HG03439 (cell line): Measurements from ENCODE around the gene TANC1.

ENCODE experiments used
- ATAC-seq: cut with Tn5 transposase; IDR thresholded peaks from one replicate; pipeline ENCODE4 v1.9.1; 2021; ENCODE audit warnings: mild to moderate bottlenecking, moderate library complexity; ENCODE audit not compliant: unreplicated experiment

The TANC1 gene

DNA sequence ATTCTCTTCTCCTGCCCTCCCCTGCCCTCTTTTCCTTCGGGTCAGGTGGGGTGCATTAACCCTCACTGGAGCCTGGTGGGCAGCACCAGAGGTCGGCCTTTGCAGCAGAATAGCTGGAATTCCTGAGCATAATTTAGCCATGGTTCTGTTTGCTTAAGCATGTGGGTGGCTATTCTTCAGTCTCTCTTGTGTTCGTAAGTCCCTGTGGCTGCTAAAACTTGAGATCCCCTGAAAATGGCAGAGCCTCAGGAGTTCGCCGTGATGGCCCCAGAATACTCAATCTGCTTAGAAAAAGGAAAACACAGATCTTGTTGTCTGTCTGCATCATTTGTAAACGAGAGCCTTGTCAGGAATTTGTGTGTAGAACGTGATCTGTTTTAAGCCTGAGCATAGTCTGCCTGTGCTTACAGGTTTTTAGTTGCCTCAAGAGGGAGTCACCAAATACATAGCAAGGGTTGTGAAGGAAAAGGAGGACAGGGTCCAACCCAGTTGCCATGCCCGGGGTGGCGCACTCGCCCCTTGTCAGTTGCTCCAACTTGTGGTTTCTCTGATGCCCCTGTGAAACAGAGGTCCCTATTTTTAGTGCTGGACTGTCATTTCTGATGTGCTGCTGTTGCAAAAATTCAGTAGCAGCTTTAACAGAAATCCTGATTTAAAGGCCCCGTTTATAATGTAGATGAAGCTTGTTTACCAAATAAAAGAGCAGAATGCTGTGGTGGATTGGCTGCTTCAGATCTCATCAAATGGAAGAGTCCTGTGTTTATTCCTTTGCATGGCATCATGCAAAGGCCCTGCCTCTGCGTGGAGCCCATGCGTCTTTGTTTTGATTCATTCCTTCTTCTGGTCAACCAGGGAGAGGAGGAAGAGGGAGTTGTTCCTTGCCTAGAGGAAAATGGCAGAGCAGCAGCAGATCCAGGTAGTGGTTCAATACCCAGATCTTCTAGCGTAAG is 243.3 kb downstream of the TANC1 start:
- no peak for ATAC-seq

DNA sequence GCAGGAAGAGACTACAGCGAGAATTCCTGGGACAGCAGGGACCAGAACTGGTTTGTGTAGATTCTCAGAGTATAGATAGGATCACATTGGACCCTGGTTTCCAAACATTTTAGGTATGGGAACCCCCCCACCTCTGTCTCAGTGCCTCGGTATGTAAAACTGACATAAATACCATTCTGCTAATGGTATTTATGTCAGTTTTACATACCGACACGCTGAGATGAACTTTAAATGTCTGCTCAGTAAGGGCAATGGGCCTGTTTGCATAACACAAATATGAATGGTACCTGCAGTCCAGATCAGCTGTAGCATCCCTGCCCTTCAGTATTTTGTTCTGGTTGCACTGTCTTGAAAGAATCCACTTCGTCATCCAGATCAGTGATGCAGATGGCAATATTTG is 244.9 kb downstream of the TANC1 start:
- ATAC-seq = no peak

DNA sequence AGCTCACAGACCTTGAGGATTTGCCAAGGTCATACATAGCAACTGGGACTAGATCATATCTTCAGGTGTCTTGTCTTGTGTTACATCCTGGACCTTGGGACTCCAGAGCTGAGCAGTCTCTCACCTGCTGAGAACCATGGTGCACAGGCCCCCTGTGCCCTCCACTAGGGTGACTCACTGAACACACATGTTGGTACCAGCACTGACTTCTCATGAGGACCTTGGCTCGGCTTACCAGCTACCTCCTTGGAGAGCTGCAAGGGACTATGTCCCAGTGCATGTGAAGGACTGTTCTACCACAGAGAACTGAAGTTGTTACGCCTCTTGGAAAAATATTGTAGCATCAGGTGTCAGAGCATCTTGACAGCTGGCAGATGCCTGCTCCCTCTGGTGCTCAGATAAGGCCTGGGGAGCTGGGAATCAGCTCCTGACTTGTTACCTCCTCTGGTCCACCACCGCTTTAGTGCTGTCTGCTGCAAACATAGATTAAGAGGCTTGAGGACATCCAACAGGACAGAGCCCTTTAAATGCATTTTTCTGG is 246.0 kb downstream of the TANC1 start:
- no peak for ATAC-seq

DNA sequence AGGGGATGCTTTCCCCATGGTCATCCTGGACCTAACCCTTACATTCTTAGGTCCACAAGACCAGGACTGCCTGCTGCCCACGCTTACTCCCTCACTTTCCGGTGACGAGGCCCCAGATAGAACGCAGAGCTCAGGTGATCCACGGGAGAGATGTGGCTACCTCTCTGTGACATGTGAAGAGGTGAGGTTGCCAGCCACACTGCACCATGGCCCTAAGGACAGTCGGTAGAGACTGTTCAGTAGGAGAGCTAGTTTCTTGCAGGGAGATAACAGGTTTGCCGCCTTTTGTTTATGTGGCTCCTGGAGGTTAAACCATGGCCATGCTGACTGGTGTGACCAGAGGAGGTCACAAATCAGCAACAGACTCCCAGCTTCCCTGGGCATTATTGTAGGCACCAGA is 246.7 kb downstream of the TANC1 start:
- ATAC-seq = no peak

DNA sequence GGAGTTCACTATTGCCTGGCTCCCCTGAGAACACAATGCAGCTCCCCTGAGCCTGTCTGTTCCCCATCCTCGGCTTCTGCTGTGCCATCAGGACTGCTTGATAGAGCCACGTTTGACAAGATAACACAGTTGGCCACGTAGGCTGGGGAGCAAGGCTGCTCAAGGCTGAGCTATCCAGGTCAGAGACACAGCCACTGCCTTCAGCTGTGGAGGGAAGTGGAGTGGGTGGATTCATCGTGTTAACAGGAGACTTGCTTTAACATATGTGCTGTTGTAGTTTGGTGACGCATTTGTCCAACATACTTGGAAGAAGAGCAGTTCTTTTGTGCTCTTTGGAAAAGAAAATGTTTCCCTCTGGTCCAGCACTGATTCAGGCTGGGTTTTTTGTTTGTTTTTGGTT is 249.2 kb downstream of the TANC1 start:
- ATAC-seq = no peak

DNA sequence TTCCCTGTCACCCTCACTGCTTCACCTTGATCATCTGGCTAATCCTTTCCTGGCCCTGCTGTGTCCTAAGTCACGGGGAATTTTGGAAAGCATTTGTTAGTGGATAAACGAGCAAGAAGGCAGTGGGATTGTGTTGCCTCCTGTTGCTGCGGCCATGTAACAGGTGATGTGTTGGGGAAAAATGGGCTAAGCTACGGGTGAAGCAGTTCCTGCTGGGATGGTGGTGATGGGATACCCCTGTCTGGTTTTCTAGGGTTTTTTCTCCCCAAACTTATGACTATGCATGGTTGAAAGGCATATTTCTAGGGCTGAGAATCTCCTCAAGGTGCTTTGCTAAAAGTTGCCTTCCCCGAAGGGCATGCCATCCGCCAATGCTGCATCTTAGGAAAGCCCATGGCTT is 249.9 kb downstream of the TANC1 start:
- no peak for ATAC-seq

DNA sequence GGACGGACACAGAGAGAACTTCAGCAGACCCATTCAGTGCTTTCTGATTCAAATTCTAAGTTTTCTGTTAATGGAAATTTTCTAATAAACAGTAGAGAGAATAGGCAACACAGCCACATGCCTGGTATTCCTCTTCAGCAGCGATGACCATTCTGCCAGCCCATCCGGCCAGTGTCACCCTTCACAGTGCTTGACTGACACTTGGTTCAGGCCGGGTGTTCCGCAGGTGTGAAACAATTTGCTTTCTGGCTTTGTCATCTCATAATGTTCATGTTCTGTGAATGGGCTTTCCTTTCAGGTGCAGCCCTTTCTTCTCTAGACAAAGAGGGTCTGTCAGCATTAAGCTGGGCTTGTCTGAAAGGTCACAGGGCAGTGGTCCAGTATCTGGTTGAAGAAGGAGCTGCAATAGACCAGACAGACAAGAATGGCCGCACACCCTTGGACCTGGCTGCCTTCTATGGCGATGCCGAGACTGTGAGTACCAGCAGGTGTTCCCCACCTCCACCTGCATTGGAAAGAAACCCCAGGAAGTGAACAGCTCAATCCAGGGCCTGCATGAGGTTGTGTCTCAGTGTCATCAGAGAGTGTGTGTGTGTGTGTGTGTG is 251.1 kb downstream of the TANC1 start:
- no peak for ATAC-seq

DNA sequence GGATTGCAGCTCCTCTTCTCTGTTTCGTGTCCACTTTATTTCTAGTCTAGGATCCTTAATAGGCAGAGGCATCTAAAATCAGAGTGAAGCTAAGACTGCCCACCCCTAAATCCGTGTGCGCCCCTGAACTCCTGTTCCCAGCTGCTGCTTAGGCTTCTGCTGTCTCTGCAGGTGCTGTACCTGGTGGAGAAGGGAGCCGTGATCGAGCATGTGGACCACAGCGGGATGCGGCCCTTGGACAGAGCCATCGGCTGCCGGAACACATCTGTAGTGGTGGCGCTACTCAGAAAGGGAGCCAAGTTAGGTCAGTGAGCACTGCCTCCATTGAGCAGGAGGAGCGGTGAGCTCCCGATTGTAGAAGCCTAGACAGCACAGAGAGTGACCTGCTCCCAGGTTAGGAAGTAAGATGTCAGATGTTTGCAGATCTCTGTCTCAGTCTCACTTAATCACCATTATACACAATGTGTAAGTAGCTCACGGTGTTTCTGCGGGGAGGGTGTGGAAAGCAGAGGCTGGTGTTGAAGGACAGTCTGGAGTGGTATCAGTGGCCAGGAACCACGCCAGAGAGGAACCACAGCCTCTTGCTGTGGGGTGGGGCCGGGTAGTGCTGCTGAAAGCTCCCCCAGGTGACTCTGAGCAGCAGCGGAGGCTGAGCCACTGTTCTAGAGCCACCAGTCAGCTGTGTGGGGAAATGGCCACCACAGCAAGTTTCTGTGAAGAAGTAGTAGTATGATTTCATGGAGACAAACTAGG is 255.8 kb downstream of the TANC1 start:
- no peak for ATAC-seq

DNA sequence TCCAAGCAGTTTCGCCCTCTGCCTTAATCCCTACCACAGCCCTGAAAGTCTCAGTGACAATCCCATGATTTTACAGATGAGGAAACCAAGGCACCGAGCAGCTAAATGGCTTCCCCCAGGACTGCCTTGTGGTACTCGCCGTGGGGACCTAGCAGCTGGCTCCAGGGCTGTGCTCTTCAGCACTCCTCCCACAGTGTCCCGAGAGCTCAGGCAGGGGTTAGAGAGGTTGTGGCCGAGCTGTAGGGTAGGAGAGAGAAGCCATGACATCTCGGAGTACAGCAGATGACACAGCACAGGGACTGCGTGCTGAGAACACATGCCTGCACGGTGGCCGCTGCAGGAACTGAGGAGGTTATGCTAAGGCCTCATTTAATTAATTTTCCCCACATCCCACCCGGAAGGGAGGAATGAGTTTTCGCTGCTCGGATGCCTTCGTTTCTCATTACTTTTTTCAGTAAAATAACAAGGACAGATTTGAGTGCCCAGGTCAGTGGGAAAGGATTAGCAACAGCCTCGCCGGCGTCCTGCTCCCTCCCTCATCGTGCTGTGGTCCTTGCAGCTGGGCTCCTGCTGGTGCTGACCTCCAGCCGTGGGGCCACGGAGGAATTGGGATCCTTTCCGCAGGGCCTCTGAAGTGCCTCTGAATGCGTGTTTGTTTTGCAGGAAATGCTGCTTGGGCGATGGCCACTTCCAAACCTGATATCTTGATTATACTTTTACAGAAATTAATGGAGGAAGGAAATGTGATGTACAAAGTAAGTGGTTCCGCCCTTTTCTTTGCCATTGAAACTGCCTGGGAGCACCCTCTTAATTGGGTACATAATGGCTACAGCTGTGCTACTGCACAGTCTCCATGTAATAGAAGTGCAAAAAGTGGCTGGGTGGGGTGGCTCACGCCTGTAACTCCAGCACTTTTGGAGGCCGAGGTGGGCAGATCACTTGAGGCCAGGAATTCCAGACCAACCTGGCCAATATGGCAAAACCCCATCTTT is 256.9 kb downstream of the TANC1 start:
- ATAC-seq = no peak

DNA sequence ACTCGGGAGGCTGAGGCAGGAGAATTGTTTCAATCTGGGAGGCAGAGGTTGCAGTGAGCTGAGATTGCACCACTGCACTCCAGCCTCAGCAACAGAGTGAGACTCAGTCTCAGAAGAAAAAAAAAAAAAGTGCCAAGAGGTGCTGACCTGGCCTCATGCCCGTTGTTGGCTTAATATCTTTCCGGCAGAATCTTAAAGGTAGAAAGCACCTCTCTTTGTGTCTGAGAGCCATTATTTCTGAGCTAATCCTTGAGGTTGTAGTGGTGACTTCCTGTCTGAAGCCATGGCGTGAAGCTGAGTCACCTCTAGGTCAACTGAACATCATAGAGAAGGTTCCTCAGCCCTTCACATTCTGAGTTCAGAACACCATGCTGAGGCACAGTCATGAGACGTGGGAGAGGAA is 257.6 kb downstream of the TANC1 start:
- ATAC-seq = no peak

DNA sequence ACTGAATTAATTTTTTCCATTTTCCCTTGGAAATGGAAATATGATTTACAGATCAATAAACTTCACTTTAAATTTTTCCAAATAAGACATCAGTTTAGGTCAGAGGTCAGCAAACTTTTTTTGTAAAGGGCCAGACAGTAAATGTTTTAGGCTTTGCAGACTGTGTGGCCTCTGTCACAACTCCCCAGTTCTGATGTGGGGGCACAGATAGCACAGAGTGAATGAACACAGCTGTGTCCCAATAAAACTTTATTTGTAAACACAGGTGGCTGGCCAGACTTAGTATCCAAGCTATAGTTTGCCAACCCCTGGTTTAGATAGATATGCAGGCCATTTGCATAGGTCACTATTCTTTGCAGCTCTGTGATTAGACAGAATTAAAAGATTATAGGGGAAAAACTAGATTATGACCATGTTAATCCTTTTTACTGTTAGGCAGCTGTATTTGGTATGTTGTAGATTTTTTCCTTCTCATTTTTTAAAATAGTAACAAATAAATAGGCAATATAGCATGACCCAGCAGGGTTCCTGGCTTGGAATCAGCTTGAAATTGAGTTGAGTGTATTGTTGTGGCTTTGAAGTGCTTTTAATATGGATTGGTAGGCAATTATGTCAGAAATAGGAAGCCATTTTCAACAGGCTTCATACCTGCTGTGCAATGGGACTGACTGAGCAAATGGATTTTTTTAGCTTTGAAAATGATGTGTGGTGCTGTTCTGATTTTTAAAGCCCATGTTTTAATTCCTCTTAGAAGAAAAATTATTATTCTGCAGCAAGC is 258.4 kb downstream of the TANC1 start:
- ATAC-seq = no peak

DNA sequence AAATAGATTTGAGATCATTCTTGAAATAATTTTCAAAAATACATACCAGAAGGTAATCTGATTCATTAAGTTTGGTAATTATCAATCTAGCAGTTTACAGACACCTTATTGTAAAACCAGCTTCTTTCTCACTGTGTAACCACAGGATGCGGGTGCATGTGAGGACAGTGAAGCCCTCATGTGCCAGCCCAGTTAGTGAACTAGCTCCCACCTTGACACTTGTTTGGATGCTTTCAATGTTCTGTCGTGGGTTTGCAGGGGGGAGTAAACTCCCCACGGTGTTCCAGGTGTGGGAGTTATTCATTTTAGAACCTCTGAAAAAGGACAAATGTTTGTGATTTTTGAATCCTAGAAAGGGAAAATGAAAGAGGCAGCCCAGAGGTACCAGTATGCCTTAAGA is 259.0 kb downstream of the TANC1 start:
- ATAC-seq = no peak

DNA sequence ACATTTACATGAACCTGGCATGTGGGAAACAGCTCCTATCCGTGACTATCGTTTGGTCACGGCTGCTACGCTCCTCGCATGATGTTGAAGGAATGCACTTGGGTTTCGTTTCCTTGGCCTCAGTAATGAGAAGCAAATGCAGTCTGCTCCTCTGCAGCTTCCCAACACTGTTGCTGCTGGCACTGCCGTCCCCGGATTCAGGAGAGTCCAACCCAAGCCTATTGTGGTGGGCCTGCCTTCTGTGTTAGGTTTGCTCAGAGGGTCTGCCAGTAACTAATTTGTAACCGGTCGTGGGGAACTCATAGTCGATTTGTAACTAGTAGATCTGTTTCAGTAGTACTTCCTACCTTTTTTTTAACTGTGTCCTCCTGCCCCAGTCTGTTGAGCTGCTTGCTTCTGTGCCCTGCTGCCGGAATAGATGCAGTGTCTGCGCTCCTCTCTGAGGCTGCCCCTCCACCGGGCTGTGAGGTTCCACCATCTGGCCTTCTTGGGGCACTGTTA is 259.7 kb downstream of the TANC1 start:
- no peak for ATAC-seq

DNA sequence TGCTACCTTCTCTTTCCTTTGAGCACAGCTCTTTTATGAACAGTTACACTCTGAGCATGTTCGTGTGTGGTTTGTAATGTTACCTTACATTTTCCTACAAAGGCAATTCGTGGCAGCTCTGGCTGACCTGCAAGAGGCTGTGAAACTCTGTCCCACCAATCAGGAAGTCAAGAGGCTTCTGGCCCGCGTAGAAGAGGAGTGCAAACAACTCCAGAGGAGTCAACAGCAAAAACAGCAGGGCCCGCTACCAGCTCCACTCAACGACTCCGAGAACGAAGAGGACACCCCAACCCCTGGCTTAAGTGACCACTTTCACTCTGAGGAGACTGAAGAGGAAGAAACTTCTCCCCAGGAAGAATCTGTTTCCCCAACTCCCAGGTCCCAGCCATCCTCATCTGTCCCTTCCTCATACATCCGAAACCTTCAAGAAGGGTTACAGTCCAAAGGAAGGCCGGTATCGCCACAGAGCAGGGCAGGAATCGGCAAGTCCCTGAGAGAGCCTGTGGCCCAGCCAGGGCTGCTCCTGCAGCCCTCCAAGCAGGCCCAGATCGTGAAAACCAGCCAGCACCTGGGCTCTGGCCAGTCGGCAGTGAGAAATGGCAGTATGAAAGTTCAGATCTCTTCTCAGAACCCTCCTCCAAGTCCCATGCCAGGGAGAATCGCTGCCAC is 261.2 kb downstream of the TANC1 start:
- ATAC-seq = no peak

DNA sequence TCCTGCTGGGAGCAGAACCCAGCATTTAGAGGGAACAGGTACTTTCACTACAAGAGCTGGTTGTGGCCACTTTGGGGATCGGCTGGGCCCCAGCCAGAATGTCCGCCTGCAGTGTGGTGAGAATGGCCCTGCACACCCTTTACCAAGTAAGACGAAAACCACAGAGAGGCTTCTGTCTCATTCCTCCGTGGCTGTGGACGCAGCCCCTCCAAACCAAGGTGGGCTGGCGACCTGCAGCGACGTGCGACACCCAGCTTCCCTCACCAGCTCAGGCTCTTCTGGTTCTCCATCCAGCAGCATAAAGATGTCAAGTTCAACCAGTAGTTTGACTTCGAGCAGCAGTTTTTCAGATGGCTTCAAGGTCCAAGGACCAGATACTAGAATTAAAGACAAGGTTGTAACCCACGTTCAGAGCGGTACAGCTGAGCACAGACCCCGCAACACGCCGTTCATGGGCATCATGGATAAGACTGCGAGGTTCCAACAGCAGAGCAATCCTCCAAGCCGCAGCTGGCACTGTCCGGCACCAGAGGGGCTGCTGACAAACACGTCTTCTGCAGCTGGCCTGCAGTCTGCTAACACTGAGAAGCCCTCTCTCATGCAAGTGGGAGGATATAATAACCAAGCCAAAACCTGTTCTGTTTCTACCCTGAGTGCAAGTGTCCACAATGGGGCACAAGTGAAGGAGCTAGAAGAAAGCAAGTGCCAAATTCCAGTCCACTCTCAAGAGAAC is 261.9 kb downstream of the TANC1 start:
- no peak for ATAC-seq

DNA sequence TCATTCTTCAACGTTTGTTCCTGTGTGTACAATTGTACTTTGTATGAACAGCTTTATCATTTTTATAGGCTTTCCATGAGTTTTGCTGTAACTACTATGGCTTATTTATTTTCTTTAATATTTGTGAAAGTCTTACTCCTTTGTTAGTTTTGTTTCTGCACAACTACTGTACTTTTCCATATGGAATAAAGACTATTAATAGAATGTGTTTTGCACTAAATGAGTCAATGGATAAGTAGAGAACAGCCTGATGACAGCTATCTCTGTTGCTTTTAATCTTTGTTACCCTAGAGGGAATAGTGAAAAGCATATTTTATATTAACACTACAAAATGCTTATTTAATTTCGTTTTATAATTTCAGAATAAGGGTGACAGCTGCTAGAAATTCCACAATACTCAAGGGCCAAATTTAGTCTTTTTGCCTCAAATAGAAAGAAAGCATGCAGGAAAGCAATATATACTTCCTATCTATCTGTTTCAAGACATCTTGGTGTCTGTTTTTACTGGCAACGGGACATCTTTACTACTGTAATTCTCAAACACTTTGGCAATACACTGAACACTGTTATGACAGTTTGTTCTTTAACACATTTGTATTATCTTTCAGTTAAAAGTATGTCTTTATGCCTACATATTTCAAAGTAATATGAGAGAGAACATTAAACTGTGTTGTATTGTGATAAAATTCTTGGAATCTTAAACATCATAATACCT is 264.2 kb downstream of the TANC1 start:
- ATAC-seq = no peak

DNA sequence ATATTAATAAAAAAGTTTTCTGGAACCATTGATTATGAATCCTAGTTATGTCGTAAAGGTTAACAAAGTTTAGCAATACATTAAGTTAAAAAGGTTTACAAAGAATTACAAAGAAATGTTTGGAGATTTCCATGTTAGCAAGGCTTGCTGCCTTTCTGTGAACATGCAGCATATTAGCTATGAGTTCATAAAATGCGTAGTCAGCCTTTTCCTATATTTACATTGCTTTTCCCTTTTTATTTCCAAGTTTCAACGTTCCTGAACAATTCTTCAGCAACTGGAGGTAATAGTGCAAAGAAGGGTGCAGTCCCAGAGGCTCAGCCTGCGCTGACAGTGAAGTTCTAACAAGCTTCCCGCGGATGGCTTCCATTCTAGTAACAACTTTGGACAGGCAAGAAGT is 266.4 kb downstream of the TANC1 start:
- ATAC-seq = no peak
